Measurements from ENCODE around the gene NCDN.
A peak's percentile ranks its signal among the peaks of the same experiment; 100 is the strongest.

The NCDN gene, protein sequence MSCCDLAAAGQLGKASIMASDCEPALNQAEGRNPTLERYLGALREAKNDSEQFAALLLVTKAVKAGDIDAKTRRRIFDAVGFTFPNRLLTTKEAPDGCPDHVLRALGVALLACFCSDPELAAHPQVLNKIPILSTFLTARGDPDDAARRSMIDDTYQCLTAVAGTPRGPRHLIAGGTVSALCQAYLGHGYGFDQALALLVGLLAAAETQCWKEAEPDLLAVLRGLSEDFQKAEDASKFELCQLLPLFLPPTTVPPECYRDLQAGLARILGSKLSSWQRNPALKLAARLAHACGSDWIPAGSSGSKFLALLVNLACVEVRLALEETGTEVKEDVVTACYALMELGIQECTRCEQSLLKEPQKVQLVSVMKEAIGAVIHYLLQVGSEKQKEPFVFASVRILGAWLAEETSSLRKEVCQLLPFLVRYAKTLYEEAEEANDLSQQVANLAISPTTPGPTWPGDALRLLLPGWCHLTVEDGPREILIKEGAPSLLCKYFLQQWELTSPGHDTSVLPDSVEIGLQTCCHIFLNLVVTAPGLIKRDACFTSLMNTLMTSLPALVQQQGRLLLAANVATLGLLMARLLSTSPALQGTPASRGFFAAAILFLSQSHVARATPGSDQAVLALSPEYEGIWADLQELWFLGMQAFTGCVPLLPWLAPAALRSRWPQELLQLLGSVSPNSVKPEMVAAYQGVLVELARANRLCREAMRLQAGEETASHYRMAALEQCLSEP

DNA sequence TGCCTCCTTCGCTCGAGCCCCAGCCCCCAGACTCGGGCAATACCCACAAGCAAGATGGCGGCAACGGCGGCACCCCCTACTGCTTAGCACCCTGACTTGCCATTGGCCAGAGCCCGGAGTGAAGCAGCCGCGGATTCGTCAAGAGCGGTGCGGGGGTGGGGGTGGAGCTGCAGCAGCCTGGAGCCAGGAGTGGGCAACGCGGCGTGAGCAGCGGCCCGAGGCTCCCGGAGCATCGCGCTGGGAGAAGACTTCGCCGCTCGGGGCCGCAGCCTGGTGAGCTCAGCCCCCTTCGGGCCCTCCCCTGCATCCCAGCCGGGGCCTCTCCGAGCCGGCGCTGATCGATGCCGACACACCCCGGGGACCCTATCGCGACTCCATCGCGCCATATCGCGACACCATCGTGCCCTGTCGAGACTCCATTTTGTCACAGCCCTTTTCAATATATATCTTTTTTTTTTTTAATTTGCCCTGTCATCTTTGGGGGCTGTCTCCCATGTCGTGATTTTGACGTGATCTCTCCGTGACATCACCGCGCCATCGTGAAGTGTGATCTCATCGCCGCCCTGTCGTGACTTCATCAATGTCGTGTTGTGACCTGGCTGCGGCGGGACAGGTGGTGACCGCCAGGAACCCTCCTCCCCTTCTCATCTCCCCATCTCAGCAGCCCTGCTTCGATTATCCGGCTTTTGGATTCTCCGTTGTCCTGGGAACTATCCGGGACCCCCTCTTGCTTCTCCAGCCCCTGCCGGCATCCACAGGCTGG lies at the start of gene NCDN:
NCDN (plus strand) TSS at position 189 of the 763 bp plus-strand sequence; CDS start at position 581, 392 bp downstream.
- DNase-seq = peak; percentile 93

DNA sequence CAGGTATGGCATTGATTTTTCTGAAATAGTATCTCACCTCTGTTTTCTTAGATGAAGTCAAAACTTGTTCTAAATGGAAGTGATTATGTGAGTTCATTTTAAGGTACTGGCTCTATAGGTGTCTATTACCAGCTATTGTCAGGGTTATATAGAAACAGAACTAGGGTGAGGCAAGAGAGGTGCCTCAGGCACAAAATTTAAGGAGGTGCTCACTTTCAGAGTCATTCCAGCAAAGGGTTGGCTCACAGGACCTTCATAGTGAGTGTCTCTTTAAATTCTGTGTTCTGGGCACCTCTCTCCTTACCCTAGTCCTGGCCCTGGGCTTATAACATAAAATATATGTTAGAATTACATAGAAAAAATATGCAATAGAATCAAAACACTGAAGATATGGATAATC lies 49.7 kb upstream of the NCDN start:
- no peak for DNase-seq

GRCh38 chr1:35509558-35509957 lies 48.0 kb upstream of the NCDN start:
- DNase-seq = no peak

- no peak for DNase-seq
Measured at GRCh38 chr1:35511305-35511704, 46.3 kb upstream of the NCDN start.

GRCh38 chr1:35518183-35518582 lies 39.4 kb upstream of the NCDN start:
- no peak for DNase-seq

GRCh38 chr1:35519432-35519831 lies 38.2 kb upstream of the NCDN start:
- DNase-seq = no peak

GRCh38 chr1:35524106-35524505 lies 33.5 kb upstream of the NCDN start:
- no peak for DNase-seq

DNA sequence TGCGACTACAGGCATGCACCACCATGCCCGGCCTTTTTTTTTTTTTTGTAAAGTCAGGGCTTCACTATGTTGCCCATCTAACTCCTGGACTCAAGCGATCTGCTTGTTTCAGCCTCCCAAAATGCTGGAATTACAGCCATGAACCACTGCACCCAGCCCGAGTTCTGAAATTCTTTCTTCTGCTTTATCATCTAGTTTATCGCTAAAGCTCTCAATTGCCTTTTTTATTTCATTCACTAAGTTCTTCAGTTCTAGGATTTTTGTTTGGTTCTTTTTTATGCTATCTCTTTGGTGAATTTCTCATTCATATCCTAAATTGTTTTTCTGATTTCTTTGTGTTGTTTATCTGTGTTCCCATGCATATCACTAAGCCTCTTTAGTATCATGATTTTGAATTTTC lies 27.4 kb upstream of the NCDN start:
- no peak for DNase-seq

- DNase-seq = no peak
Measured at GRCh38 chr1:35530946-35531345, 26.7 kb upstream of the NCDN start.

DNA sequence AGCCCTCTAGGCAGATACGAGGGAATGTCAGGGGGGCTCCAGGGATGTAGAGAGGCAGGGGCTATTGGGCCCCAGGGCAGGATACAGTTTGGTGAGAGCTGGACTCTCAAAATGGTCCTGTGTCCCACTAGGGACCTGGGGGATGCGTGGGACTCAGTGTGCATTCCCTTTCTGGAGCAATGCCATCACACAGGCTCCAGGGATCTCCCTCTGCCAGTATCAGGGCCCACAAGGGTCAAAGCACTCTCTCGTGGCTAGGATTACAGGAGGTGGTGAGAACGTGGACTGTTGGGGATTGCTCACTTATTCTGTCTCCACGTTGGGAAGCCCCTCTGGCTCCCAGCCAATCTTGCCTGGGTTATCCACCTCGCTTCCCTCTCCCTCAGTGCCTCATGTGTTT lies 26.2 kb upstream of the NCDN start:
- no peak for DNase-seq

GRCh38 chr1:35532497-35533223 lies 24.9 kb upstream of the NCDN start:
- DNase-seq = no peak

DNA sequence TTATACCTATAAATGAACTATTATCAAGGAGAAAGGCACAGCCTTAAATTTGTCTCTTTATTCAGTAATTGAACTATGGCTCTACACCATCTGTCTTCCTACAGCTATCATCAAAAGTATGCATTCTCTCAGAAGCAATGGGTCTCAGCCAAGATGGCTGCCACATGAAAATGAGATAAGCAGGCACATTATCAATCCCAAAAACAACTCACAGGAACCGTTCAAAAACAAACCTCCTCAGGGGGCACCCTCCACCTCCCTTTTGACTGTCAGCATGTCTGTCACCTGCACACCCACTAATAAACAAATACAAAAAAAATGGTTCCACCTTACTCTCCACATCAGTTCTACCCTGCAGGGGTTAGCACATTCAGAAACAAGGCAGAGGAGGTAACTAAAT lies 24.0 kb upstream of the NCDN start:
- no peak for DNase-seq

GRCh38 chr1:35535243-35535642 lies 22.4 kb upstream of the NCDN start:
- DNase-seq = no peak

GRCh38 chr1:35536556-35537162 lies 20.9 kb upstream of the NCDN start:
- no peak for DNase-seq

DNA sequence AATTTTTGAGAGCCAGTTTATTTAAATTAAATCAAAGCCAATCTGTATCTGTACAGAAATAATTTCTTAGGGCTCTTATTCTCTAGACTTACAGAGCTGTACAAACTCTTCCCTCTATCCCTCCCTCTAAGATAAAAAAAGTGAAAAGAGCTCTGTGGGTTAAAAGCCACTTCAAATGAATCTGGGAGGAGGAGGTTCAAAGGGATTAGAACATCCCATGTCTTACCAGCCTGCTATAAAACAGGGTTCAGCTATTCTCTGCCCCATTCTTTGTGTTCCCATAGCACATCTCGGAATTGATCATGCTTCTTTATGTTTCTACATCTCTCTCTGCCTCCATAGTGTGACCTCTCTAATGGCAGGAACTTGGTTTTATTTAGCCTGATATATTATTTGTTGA lies 19.8 kb upstream of the NCDN start:
- DNase-seq = no peak

DNA sequence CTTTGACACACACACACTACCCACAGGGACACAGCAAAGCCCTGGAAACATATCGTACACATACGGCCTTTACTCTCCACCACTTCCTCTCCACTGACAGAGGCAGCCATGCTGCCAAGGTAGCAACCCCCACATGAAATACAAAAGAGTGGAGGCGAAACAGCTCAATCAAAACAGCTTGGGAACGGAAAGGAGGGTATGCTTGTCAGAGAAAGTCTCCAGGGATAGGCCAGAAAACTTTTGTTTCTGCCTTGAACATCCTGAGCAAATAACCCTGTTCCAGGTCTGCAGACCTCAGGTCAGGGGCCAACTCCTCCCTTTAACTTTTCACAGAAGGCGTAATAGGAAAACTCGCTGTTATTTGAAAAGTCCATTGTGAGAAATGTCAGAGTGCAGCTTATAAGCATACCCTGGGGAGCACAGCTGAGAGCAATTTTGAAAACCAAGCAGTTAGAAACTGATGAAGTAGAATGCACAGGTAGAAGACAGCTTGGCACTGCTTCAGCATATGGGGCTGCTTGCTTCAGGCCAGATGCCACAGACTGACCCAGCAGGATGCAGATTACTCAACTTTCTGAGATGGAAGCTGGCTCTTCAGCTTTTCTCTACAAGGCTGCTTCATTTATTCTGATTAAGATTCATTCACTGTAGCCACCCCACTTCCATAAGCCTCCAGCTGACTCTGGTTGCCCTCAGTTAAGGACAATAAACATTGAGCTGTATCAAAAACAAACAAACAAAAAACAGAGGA lies 18.4 kb upstream of the NCDN start:
- DNase-seq = no peak

GRCh38 chr1:35539824-35540261 lies 17.8 kb upstream of the NCDN start:
- DNase-seq = no peak

DNA sequence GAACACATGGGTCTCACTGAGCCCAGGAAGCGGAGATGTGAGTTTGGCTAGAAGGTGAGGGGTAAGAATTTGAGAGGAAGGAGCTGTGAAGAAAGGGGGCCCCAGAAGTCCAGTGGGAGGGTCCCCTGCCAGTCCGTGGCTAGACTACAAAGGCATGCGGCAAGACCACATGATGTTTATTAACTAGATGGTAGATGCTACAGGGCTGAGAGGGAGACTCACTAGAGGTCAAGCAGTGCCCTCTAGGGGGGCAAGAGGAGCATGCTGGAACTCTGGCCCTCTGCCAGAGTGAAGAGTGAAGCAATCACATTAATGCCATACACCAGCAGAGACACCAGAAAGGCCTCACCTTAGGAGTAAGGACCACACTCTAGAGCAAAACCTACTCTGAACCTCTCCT lies 12.6 kb upstream of the NCDN start:
- DNase-seq = no peak

- DNase-seq = no peak
Measured at GRCh38 chr1:35546614-35547013, 11.0 kb upstream of the NCDN start.

GRCh38 chr1:35553851-35554250 lies 3.7 kb upstream of the NCDN start:
- no peak for DNase-seq
